Ishikawa (cell line): ENCODE data around the gene GAB2.

Experiments used
- CEBPB ChIP-seq: IDR thresholded peaks from 2 replicates; pipeline ENCODE4 v1.6.1; 2012
- CREB1 ChIP-seq: IDR thresholded peaks from 2 replicates; pipeline ENCODE4 v1.6.1; 2012; ENCODE audit warnings: low read depth
- EGR1 ChIP-seq: IDR thresholded peaks from 2 replicates; pipeline ENCODE4 v1.6.1; 2012
- EP300 ChIP-seq: IDR thresholded peaks from 2 replicates; pipeline ENCODE4 v1.6.1; 2012; ENCODE audit warnings: borderline replicate concordance
- FOXM1 ChIP-seq: IDR thresholded peaks from 2 replicates; pipeline ENCODE4 v1.6.1; 2012; ENCODE audit warnings: low read depth, borderline replicate concordance
- RAD21 ChIP-seq: IDR thresholded peaks from 2 replicates; pipeline ENCODE4 v1.6.1; 2012; ENCODE audit warnings: low read depth
- REST ChIP-seq: IDR thresholded peaks from 2 replicates; pipeline ENCODE4 v1.6.1; 2012; ENCODE audit warnings: low read depth, mild to moderate bottlenecking
- TAF1 ChIP-seq: IDR thresholded peaks from 2 replicates; pipeline ENCODE4 v1.6.1; 2012; ENCODE audit warnings: low read depth, mild to moderate bottlenecking
- TCF12 ChIP-seq: IDR thresholded peaks from 2 replicates; pipeline ENCODE4 v1.6.1; 2012; ENCODE audit warnings: low read depth
- YY1 ChIP-seq: IDR thresholded peaks from 2 replicates; pipeline ENCODE4 v1.6.1; 2012; ENCODE audit warnings: low read depth
- TF ChIP-seq, protein P1 (sequence below): IDR thresholded peaks from 2 replicates; pipeline ENCODE4 v1.6.1; 2012

DNA sequence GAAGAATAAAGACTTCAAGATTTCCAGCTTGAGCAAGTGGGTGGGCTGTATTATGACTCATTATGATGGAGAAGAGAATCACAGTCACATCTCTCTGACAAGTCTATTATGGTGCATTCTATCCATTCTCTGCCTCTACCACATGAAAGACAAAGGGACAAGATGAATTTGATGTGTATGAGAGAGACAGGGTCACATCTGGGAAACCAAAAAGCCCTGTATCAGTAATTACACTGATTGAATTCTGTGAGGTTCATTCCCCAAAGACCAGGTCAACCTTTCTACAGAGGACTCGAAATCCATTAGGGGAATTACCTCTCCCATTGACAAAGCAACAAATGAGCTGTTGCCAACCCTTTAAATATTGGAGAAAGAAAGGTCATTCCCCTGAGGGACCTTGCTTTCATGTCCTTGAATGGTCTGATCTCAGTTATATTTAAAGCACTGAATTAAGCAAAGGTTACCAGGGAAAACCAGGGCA, 119.3 kb downstream of the GAB2 start:
- TF ChIP-seq RAD21 = no peak
- no peak for TF ChIP-seq EP300
- TF ChIP-seq TCF12 = no peak
- no peak for TF ChIP-seq FOXM1
- no peak for TF ChIP-seq REST
- no peak for TF ChIP-seq CREB1
- TF ChIP-seq CEBPB = no peak
- TF ChIP-seq, protein P1, sequence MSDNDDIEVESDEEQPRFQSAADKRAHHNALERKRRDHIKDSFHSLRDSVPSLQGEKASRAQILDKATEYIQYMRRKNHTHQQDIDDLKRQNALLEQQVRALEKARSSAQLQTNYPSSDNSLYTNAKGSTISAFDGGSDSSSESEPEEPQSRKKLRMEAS = no peak
- TF ChIP-seq YY1 = no peak
- TF ChIP-seq TAF1 = no peak
- no peak for TF ChIP-seq EGR1
